HEK293T (cell line): ENCODE measurements around the gene PCBP3.
"Not testable (repeated sequence)": the region's sequence is repeated elsewhere in the genome, so short reads cannot be mapped to it uniquely, and the experiment has no call there.

Source experiments
- CTCF ChIA-PET: fragments of 350-600 bp; formaldehyde crosslinking; extraction: SDS; loops from one replicate; lab custom pipeline; 2021; ENCODE audit warnings: antibody characterized with exemption, inconsistent platforms; lab: Yijun Ruan, JAX
- POLR2A ChIA-PET: fragments of 350-600 bp; formaldehyde crosslinking; extraction: SDS; loops from one replicate; lab custom pipeline; 2020; ENCODE audit warnings: antibody characterized with exemption, inconsistent platforms; lab: Yijun Ruan, JAX
- DNase-seq: peaks from one replicate; pipeline ENCODE4 v3.0.0; 2012; ENCODE audit warnings: mixed read lengths; ENCODE audit errors: extremely low spot score
- ARNT ChIP-seq: fragments of 450-650 bp; IDR thresholded peaks from 2 replicates; pipeline ENCODE4 v1.6.1; 2017; ENCODE audit warnings: mild to moderate bottlenecking
- BHLHE40 ChIP-seq: fragments of 450-650 bp; IDR thresholded peaks from 2 replicates; pipeline ENCODE4 v1.6.1; 2016; ENCODE audit warnings: mild to moderate bottlenecking, moderate library complexity, borderline replicate concordance
- CTBP1 ChIP-seq: fragments of 450-650 bp; IDR thresholded peaks from 2 replicates; pipeline ENCODE4 v1.6.1; 2016; ENCODE audit warnings: borderline replicate concordance
- ELF4 ChIP-seq: fragments of 450-650 bp; IDR thresholded peaks from 2 replicates; pipeline ENCODE4 v1.6.1; 2017; ENCODE audit warnings: antibody characterized with exemption
- FOXA1 ChIP-seq: fragments of 450-650 bp; IDR thresholded peaks from 2 replicates; pipeline ENCODE4 v1.6.1; 2016; ENCODE audit warnings: mild to moderate bottlenecking
- FOXK2 ChIP-seq: fragments of 450-650 bp; IDR thresholded peaks from 2 replicates; pipeline ENCODE4 v1.6.1; 2016; ENCODE audit warnings: mild to moderate bottlenecking
- FOXM1 ChIP-seq: fragments of 450-650 bp; IDR thresholded peaks from 2 replicates; pipeline ENCODE4 v1.6.1; 2017; ENCODE audit warnings: mild to moderate bottlenecking, borderline replicate concordance
- HDGF ChIP-seq: fragments of 450-650 bp; IDR thresholded peaks from 2 replicates; pipeline ENCODE4 v1.6.1; 2017; ENCODE audit warnings: antibody characterized with exemption, borderline replicate concordance
- L3MBTL2 ChIP-seq: fragments of 450-650 bp; conservative IDR thresholded peaks from 2 replicates; pipeline ENCODE4 v1.6.1; 2016; ENCODE audit warnings: mild to moderate bottlenecking
- LEF1 ChIP-seq: fragments of 450-650 bp; IDR thresholded peaks from 2 replicates; pipeline ENCODE4 v1.6.1; 2017; ENCODE audit warnings: mild to moderate bottlenecking, borderline replicate concordance
- NFRKB ChIP-seq: fragments of 450-650 bp; IDR thresholded peaks from 2 replicates; pipeline ENCODE4 v1.6.1; 2016; ENCODE audit warnings: mild to moderate bottlenecking, moderate library complexity
- SP1 ChIP-seq: fragments of 450-650 bp; IDR thresholded peaks from 2 replicates; pipeline ENCODE4 v1.6.1; 2017
- SUZ12 ChIP-seq: fragments of 450-650 bp; IDR thresholded peaks from 2 replicates; pipeline ENCODE4 v1.6.1; 2016; ENCODE audit warnings: mild to moderate bottlenecking
- TARDBP ChIP-seq: fragments of 450-650 bp; IDR thresholded peaks from 2 replicates; pipeline ENCODE4 v1.6.1; 2016
- ZNF384 ChIP-seq: fragments of 450-650 bp; IDR thresholded peaks from 2 replicates; pipeline ENCODE4 v1.6.1; 2016
- TF ChIP-seq, protein P1 (sequence below): fragments of 450-650 bp; IDR thresholded peaks from 2 replicates; pipeline ENCODE4 v1.6.1; 2016

PCBP3 gene

DNA sequence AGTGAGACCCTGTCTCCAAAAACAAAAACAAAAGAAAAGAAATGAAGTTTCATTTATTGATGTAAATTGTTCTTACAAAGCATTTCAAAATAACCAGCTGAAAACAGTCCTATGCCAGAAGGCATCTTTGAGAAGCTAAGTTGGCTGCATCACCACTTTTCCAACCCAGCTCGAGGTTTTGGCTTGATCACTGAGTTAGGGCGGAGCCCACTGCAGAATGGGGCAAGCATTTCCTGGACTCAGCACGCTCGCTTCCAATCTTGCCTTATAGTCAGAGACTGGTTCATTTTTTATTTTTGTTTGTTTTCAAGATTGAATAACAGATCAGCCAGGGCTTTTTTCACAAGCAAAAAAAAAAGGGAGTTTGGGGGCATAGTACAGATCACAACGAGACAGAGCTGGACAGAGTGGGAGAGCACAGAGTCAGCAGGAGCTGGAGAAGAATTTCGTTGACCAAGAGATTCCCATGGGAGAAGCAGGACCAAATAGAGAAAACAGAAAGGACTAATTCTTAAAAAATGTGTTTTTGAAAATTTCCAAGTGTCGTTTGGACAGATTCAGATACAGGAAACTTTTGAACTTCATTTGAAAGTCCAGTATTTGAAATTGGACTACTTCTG is 314.6 kb downstream of the PCBP3 start:
- ChIA-PET POLR2A (no interaction called here), CTCF (interaction anchor here (1.3 kb wide), 1 partner anchor 12 kb away, joined by 3 read pairs; no protein-coding TSS in a partner anchor)
- no peak for DNase-seq
- TF ChIP-seq ARNT = no peak
- TF ChIP-seq FOXA1 = no peak
- no peak for TF ChIP-seq L3MBTL2
- no peak for TF ChIP-seq SP1
- TF ChIP-seq SUZ12 = no peak
- no peak for TF ChIP-seq CTBP1
- TF ChIP-seq FOXM1 = no peak
- no peak for TF ChIP-seq LEF1
- TF ChIP-seq FOXK2 = no peak
- no peak for TF ChIP-seq BHLHE40
- no peak for TF ChIP-seq ZNF384
- TF ChIP-seq HDGF = no peak
- TF ChIP-seq, protein P1, sequence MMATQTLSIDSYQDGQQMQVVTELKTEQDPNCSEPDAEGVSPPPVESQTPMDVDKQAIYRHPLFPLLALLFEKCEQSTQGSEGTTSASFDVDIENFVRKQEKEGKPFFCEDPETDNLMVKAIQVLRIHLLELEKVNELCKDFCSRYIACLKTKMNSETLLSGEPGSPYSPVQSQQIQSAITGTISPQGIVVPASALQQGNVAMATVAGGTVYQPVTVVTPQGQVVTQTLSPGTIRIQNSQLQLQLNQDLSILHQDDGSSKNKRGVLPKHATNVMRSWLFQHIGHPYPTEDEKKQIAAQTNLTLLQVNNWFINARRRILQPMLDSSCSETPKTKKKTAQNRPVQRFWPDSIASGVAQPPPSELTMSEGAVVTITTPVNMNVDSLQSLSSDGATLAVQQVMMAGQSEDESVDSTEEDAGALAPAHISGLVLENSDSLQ = no peak
- no peak for TF ChIP-seq NFRKB
- no peak for TF ChIP-seq TARDBP
- TF ChIP-seq ELF4 = no peak

DNA sequence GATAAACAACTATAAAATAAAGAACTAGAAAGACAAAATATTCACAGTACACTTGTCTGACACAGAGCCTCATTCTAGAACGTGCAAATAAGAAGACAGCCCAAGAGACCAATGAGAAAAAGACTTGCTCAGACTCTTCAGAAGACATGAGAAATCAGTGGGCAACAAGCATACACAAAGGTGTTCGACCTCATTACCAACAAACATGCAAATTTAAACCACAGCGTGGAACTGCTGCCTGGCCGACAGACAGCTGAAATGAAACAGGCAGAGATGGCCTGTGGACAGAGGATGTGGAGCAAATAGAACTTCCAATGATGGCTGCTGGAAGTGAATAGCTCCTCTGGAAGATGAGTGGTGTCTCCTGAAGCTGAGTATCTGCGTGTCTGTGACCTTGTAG is 315.7 kb downstream of the PCBP3 start:
- no peak for TF ChIP-seq TARDBP
- TF ChIP-seq ZNF384 = no peak
- TF ChIP-seq LEF1 = no peak
- TF ChIP-seq FOXA1 = no peak
- TF ChIP-seq SP1 = no peak
- no peak for TF ChIP-seq BHLHE40
- no peak for TF ChIP-seq FOXM1
- no peak for TF ChIP-seq FOXK2
- no peak for TF ChIP-seq L3MBTL2
- TF ChIP-seq, protein P1 = no peak
- TF ChIP-seq NFRKB = no peak
- no peak for TF ChIP-seq ARNT
- TF ChIP-seq SUZ12 = no peak
- no peak for TF ChIP-seq HDGF
- no peak for TF ChIP-seq ELF4
- CTCF ChIA-PET = no interaction called here
- POLR2A ChIA-PET = no interaction called here
- no peak for DNase-seq

DNA sequence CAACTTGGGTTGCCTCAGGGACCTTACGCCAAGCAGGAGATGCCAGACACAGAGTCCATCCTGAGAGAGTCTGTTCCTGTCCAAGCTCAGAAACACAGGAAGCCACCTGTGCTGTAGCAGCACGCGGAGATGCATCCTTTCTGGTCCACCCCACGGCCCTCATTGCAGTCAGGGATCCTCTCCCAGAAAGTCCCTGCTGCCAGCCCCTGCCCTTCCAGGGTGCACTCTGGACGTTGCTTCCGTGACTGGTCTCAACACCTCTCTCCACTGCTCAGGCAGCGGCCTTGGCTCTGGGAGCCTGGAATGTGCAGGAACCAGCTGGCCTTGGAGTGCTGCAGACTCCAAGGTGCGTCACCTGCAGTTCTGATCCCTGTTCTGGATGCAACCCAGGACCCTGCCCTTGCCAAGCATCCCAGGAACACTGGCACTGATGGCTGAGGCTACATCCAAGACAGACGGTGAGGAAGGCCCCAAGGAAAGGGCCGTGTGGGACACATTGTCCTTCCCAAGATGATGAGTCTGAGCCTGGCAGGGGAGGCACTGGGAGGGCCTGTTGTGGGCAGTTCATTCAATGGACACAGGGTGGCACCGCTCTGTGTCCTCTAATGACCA is 316.4 kb downstream of the PCBP3 start:
- POLR2A ChIA-PET = no interaction called here
- no peak for TF ChIP-seq L3MBTL2
- TF ChIP-seq HDGF = no peak
- TF ChIP-seq, protein P1 = no peak
- TF ChIP-seq FOXK2 = no peak
- no peak for TF ChIP-seq TARDBP
- TF ChIP-seq ZNF384 = no peak
- no peak for TF ChIP-seq NFRKB
- no peak for TF ChIP-seq ELF4
- TF ChIP-seq ARNT = no peak
- no peak for TF ChIP-seq SP1
- TF ChIP-seq LEF1 = no peak
- TF ChIP-seq BHLHE40 = no peak
- TF ChIP-seq CTBP1 = no peak
- no peak for TF ChIP-seq SUZ12
- CTCF ChIA-PET = no interaction called here
- DNase-seq = no peak

DNA sequence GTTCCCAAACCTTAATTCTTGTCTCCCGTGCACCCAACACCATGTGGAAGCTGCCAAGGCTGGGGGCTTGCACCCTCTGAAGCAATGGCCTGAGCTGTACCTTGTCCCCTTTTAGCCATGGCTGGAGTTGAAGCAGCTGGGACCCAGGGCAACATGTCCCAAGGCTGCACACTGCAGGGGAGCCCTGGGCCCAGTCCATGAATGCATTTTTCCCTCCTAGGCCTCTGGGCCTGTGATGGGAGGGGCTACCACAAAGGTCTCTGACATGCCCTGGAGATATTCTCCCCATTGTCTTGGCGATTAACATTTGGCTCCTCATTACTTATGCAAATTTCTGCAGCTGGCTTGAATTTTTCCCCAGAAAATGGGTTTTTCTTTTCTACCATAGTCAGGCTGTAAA is 317.9 kb downstream of the PCBP3 start:
- CTCF ChIA-PET = interaction anchor here (0.7 kb wide), 1 partner anchor 60 kb away, joined by 3 read pairs; no protein-coding TSS in a partner anchor
- POLR2A ChIA-PET, DNase-seq: not testable (repeated sequence)

DNA sequence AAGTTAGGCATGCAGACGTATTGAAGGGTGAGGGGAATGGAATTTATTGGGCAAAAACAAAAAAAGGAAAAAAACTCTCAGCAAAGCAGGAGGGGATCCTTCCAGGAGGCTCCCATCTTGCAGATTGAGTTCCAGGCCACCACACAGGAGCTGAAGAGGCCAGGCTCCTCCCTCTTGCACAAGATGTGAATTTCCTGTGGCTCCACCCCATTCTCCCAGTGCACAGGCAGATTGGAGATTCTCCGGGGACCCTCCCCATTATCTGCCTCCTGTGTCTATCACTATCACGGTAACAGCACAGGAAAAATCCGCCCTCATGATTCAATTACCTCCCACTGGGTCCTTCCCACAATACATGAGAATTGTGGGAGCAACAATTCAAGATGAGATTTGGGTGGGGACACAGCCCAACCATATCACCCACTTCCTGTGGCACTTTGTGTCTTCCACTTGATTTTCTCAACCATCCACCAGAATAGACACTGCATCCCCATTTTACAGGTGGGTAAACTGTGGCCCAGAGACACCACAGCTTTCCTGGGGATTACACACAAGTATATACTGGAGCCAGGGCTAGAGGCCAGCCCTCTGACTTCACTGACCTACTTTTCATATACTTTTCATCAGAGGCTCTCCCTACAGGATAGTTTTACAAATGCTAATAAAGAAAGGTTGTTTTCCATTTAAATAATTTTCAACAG is 319.2 kb downstream of the PCBP3 start:
- TF ChIP-seq CTBP1 (no peak), LEF1 (no peak), SUZ12 (no peak), SP1 (no peak), BHLHE40 (no peak), FOXM1 (no peak), ZNF384 (no peak), NFRKB (no peak), ARNT (no peak), FOXK2 (no peak), ELF4 (no peak), L3MBTL2 (no peak), FOXA1 (no peak), HDGF (no peak), TARDBP (no peak)
- TF ChIP-seq, protein P1 = no peak
- CTCF ChIA-PET = no interaction called here
- no peak for DNase-seq
- POLR2A ChIA-PET = no interaction called here
